ENCODE measurements around the gene TMC2.

The TMC2 gene

GRCh38 chr20:2559651-2560050 lies 23.3 kb downstream of the TMC2 start:
- DNase-seq (ENCODE audit: low read depth, low spot score) = no peak

GRCh38 chr20:2563116-2563515 lies 26.7 kb downstream of the TMC2 start:
- no peak for DNase-seq (ENCODE audit: low read depth, low spot score)

More at GRCh38 chr20:2559651-2560050, 23.3 kb downstream of the TMC2 start:
- H3K4me3 ChIP-seq (ENCODE audit: low read length) = no peak overlapping the region

DNA sequence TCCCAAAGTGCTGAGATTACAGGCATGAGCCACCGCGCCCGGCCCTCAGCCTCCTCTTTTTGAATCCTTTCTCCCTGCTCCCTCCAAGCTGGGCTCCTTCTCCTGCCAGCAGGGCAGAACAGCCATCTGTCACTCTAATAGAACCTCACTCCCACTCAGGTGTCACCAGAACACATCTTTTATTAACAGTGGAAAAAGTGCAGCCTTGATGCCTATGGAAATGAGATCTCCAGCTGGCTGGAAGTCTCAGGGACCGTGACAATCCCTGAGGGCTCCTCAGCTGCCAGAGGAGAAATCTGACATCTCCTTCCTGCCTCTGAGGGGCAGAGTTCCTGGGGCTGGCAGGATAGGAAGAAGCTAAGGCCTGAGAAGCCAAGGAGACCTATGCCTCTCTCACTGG lies 28.0 kb downstream of the TMC2 start:
- no peak overlapping the region for H3K4me3 ChIP-seq (ENCODE audit: low read length)
- no peak for DNase-seq (ENCODE audit: low read depth, low spot score)

More at GRCh38 chr20:2563116-2563515, 26.7 kb downstream of the TMC2 start:
- no peak overlapping the region for H3K4me3 ChIP-seq (ENCODE audit: low read length)

DNA sequence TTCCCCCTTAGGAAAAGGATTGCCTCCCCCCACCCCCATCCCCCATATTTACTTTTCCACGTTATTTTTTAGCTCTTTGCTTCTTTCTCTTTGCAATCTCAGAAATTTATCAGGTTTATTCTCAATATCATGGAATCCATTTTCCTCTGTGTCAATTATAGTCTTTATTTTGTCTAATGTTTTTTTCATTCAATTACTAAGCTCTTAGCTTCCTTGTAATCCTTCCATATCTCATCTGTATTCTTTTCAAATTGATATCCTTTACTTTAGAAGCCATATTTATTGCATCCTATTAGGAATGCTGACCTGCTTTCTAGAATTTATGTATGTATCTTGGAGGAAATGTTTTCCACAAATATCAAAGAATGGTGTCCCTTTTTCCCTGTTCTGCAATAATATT lies 39.3 kb downstream of the TMC2 start:
- no peak for DNase-seq (ENCODE audit: low read depth, low spot score)
- no peak overlapping the region for H3K4me3 ChIP-seq (ENCODE audit: low read length)

DNA sequence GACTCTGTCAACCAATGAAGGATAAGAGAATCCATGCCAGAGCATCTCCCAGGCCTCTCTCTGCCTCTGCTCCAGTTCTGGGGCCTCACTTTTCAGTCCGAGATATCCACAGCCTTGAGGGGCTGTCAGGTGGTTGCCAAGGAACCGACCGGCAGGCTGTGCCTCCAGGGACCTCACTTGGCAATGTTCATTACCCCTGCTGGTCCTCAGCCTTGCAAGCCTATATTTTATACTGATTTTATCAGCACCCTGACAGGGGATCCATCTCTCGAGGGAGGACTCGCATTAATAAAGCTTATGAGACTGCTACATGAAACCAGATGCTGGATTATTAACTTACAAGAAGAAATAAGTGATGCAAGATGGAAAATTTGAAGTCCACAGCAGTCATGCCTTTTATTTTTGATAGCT lies 39.9 kb downstream of the TMC2 start:
- no peak overlapping the region for H3K4me3 ChIP-seq (ENCODE audit: low read length)
- no peak for DNase-seq (ENCODE audit: low read depth, low spot score)

DNA sequence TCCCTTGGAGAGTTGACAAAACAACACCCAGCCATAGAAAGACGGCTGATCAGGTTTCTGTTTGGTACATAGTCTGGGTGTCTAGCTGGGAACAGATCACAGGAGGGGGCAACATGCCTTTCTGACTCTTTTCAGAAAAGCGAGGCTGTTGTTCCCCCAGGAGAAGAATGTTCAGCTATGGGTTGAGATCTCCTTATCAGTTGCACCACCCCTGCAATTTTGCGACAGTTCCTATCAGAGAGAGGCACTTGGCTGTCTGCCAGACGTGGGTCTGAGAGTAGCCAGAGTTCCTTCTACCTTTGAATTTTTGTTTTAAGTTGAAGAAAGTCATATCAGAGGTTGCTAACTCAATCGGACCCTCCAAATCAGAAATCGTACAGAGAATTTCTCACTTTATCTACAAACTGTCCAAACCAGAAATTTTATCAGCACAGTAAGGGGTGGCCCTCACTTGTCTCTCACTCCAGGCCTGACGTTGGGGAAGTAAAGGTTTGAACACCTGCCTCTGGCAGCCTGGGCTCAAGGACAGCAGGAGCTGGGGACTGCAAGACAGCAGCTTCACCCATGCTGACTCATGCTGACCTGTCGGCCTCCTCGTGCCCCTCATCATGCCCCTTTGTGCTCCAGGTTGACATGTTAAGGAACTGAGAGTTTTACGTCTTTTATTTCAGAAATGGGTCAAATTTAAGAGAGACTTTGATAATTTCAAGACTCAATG lies 42.3 kb downstream of the TMC2 start:
- H3K4me3 ChIP-seq (ENCODE audit: low read length) = no peak overlapping the region
- no peak for DNase-seq (ENCODE audit: low read depth, low spot score)

DNA sequence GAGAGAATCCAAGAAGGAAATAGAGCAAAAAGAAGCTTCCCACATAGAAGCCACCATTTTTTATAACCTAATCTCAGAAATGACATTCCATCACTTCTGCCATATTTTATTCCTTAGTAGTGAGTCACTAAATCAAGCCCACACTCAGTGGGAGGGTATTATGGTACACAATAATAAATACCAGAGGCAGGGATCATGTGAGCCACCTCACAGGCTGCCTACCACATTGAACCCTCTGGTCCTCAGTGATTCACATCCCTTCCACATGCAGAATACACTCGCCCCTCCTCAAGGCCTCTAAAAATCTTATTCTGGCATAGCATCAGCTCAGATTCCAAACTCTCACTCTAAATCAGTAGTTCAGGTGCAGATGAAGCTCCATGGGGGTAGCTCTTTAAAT lies 49.4 kb downstream of the TMC2 start:
- DNase-seq (ENCODE audit: low read depth, low spot score) = no peak
- H3K4me3 ChIP-seq (ENCODE audit: low read length) = no peak overlapping the region

DNA sequence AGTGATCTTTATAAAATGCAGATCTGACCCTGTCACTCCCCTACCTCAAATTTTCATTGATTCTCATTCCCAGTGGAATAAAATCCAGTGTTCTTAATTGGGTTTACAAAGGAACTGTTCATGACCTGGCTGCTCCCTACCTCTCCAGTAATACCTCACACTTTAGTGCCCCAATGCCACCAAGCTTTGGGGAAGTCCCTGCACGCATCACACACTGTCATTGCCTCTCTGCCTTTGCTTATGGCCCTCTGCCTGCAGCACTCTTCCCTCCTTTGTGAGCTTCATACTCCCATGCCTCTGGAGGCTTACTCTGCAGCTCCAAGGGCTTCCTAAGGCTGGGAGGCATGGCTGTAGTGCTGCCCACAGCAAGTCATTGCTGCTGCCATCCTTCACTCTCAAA lies 57.4 kb downstream of the TMC2 start:
- no peak for DNase-seq (ENCODE audit: low read depth, low spot score)
- H3K4me3 ChIP-seq (ENCODE audit: low read length) = no peak overlapping the region

DNA sequence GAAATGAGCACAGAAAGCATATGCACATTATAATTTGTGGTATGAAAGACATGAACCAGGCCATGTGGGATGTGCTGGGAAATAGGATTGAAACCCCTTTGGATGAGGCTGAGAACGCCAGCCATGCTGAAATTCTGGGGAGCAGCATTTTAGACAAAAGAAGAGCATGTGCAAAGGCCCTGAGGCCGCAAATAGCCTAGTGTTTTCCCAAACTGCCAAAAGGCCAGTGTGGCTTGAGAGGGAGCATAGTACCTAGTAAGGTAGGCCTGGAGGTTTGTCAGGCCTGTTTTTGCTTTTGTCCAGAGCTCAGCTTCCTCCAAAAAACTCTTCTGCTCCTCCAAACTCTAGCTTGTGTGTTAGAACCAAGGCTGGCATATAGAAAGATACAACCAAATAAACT lies 58.7 kb downstream of the TMC2 start:
- no peak for DNase-seq (ENCODE audit: low read depth, low spot score)
- no peak overlapping the region for H3K4me3 ChIP-seq (ENCODE audit: low read length)

DNA sequence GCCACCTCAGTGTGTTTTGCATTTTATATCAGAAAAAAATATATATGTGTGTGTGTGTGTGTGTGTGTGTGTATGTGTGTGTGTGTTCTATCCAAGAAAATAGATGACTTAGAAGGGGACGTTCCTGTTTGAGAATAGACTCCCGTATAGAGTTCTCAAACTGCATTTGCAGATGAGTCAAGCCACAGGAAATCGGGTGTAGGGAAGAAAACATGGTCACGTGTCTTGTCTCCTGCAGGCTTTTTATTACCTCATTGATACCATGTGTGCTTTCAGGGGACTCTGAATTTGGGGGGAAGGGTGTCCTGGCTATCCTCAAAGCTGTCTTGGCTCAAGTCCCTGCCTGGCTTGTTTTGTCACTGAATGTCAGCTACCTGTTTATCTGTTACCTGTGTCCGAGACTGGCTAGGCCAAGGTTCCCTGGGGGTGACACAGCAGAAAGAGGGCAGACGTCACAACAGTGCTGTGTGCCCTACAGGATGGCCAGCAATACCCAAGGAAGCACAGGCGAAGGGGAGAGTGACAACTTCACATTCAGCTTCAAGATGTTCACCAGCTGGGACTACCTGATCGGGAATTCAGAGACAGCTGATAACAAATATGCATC lies 60.4 kb downstream of the TMC2 start:
- no peak overlapping the region for H3K4me3 ChIP-seq (ENCODE audit: low read length)
- no peak for DNase-seq (ENCODE audit: low read depth, low spot score)

DNA sequence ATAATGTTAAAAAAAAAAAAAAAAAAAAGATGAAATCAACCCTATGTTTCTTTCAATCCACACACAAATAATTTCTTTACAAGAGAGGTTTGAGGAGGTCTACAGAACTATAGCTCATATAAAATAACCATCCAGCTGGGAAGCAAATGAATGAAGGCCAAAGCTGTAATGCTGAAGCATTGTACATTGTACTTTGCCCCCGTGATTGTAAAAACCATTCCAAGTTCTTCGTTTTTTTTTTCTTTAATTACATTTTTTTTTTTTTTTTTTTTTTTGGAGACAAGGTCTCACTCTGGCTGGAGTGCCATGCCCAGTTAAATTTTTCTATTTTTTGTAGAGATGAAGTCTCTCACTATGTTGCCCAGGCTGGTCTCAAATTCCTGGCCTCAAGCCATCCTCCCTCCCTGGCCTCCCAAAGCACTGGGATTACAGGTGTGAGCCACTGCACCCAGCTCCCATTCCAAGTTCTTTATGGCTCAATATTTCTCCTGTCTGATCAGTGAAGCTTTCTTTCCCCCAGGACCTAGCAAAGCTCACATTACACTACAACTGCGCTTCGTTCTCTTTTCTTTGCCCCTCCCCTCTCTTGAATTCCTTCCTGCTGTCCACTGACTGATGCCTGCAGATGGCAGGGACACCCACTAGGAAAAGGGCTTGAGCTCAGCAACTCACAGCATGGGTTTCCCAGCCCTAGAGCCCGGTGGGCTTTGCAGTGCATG lies 63.1 kb downstream of the TMC2 start:
- H3K4me3 ChIP-seq (ENCODE audit: low read length) = no peak overlapping the region
- no peak for DNase-seq (ENCODE audit: low read depth, low spot score)

DNA sequence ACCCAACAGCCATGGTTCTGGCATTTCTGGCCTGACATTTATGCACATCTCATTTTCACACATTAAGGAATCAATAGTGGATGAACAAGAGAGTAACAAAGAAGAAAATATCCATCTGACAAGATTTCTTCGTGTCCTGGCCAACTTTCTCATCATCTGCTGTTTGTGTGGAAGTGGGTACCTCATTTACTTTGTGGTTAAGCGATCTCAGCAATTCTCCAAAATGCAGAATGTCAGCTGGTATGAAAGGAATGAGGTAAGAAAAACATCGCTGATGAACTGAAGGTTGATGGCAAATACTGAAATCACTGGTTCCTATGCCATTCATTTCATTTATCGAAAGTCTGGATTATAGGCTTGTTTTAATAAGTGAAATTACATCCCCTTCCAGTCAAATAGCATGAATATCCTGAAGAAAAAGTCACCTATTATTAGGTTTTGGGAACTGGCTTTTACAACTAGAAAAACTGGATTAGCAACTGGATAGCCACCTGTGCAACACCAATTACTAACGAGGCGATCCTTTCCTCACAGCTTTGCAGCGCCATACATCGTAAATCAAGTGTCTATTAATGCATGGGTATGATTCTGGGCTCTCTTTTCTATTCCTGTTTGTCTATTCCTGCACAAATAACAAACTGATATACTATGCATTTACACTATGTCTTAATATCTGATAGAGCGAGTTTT lies 65.8 kb downstream of the TMC2 start:
- DNase-seq (ENCODE audit: low read depth, low spot score) = no peak
- H3K4me3 ChIP-seq (ENCODE audit: low read length) = no peak overlapping the region

DNA sequence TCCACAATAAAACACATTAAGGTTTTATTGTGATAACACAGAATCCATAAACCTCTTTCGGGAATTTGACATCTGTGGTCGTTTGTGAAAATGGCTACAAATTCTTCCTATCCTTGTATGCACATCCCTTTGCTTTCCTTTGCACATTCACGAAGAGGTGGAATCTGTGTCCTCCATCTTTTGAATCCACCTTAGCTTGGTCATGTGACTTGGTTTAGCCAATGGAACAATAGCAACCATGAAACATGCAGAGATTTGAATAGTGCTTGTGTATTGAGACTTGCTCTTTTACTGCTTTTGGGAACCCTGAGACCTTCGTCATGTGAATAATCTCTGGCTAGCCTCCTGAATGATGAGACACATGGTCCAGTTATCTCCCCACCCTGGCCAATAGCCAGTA lies 66.4 kb downstream of the TMC2 start:
- DNase-seq (ENCODE audit: low read depth, low spot score) = no peak
- no peak overlapping the region for H3K4me3 ChIP-seq (ENCODE audit: low read length)

- DNase-seq (ENCODE audit: low read depth, low spot score) = no peak
- H3K4me3 ChIP-seq (ENCODE audit: low read length) = no peak overlapping the region
Measured at GRCh38 chr20:2603816-2604505, 67.6 kb downstream of the TMC2 start.

- no peak overlapping the region for H3K4me3 ChIP-seq (ENCODE audit: low read length)
- DNase-seq (ENCODE audit: low read depth, low spot score) = no peak
Measured at GRCh38 chr20:2604506-2604835, 68.1 kb downstream of the TMC2 start.

- DNase-seq (ENCODE audit: low read depth, low spot score) = no peak
- H3K4me3 ChIP-seq (ENCODE audit: low read length) = no peak overlapping the region
Measured at GRCh38 chr20:2606507-2607006, 70.2 kb downstream of the TMC2 start.

DNA sequence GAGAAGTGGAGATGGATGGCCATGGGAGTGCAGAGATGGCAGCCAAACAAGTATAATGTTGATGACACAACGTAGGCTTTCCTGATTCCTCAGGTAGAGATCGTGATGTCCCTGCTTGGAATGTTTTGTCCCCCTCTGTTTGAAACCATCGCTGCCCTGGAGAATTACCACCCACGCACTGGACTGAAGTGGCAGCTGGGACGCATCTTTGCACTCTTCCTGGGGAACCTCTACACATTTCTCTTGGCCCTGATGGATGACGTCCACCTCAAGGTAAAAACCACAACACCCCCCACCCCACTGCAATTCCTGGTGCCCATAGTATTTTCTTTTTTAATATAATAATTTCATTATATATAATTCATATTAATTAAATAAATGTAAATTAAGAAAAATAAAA lies 74.0 kb downstream of the TMC2 start:
- DNase-seq (ENCODE audit: low read depth, low spot score) = no peak
- no peak overlapping the region for H3K4me3 ChIP-seq (ENCODE audit: low read length)

- DNase-seq (ENCODE audit: low read depth, low spot score) = no peak
- H3K4me3 ChIP-seq (ENCODE audit: low read length) = no peak overlapping the region
Measured at GRCh38 chr20:2610941-2611720, 74.8 kb downstream of the TMC2 start.

DNA sequence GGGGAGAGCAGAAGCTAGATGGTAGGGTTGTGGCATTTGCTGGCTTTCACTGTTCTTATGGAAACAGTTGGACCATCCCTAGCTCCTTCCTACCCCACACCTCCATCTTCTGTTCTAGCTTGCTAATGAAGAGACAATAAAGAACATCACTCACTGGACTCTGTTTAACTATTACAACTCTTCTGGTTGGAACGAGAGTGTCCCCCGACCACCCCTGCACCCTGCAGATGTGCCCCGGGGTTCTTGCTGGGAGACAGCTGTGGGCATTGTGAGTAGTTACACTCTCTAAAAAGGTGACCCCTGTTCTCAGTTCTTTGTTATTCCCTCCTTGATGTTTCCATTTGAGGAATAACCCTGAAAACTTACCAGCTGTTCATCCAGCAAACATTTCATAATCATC lies 75.7 kb downstream of the TMC2 start:
- H3K4me3 ChIP-seq (ENCODE audit: low read length) = no peak overlapping the region
- no peak for DNase-seq (ENCODE audit: low read depth, low spot score)

Data from Jurkat, Clone E6-1 (cell line).